IMR-90 (cell line): ENCODE results near the gene SP140L. TPM values are rescaled to one million over a fixed set of nuclear protein-coding genes. Genes with fewer than 3 reads are reported as not detected.

Experiments used
- ATAC-seq: fragments of 200-7000 bp; cut with Tn5 transposase; 2 replicates; pipeline ENCODE4 v1.9.1; 2020; ENCODE audit warnings: low read depth, mild to moderate bottlenecking, moderate library complexity
- BruUV-seq: library from RNA; stranded (reverse); fragments of 400-500 nt; replicated peaks from 2 replicates; lab custom pipeline; 2021; lab: Mats Ljungman, UMichigan
- CTCF ChIA-PET: fragments of 300-600 bp; formaldehyde crosslinking; extraction: SDS; loops from one replicate; lab custom pipeline; 2021; ENCODE audit warnings: antibody characterized with exemption; lab: Yijun Ruan, JAX
- POLR2A ChIA-PET: fragments of 300-600 bp; sonication (Branson Sonifier 250); formaldehyde crosslinking; loops from one replicate; lab custom pipeline; 2022; ENCODE audit warnings: antibody characterized with exemption; ENCODE audit not compliant: unreplicated experiment; lab: Charles Lee
- DNase-seq: peaks from one replicate; pipeline ENCODE4 v3.0.0; 2013
- H2AFZ ChIP-seq: replicated peaks from 2 replicates; pipeline ENCODE3; 2013; ENCODE audit warnings: low read length, mild to moderate bottlenecking; ENCODE audit not compliant: poor library complexity
- H2AK5ac ChIP-seq: 2 replicates; pipeline ENCODE4 v1.6.1; 2013; ENCODE audit warnings: low read depth, low read length, inconsistent platforms
- H2AK9ac ChIP-seq: replicated peaks from 2 replicates; pipeline ENCODE3; 2013; ENCODE audit warnings: mild to moderate bottlenecking, low read depth, low read length, moderate library complexity; ENCODE audit not compliant: poor library complexity
- H2BK120ac ChIP-seq: 2 replicates; pipeline ENCODE4 v1.6.1; 2013; ENCODE audit warnings: low read depth, low read length, inconsistent platforms
- H2BK15ac ChIP-seq: 3 replicates; pipeline ENCODE4 v1.6.1; 2013; ENCODE audit warnings: low read depth, low read length, inconsistent platforms
- H2BK20ac ChIP-seq: 2 replicates; pipeline ENCODE4 v1.6.1; 2013; ENCODE audit warnings: low read depth, mild to moderate bottlenecking, inconsistent platforms, low read length, moderate library complexity
- H2BK5ac ChIP-seq: 2 replicates; pipeline ENCODE4 v1.6.1; 2013; ENCODE audit warnings: mild to moderate bottlenecking, low read depth, low read length, inconsistent platforms; ENCODE audit not compliant: poor library complexity, severe bottlenecking
- H3K14ac ChIP-seq: replicated peaks from 2 replicates; pipeline ENCODE4 v1.6.1; 2013; ENCODE audit warnings: low read depth, low read length, inconsistent platforms
- H3K18ac ChIP-seq: 2 replicates; pipeline ENCODE4 v1.6.1; 2013; ENCODE audit warnings: low read depth, low read length, control low read depth
- H3K23ac ChIP-seq: 2 replicates; pipeline ENCODE4 v1.6.1; 2013; ENCODE audit warnings: low read depth, low read length, inconsistent platforms
- H3K27ac ChIP-seq: 2 replicates; pipeline ENCODE4 v1.5.1; 2013; ENCODE audit warnings: mild to moderate bottlenecking, control low read depth, low read length; ENCODE audit not compliant: insufficient read depth
- H3K27me3 ChIP-seq: 2 replicates; pipeline ENCODE4 v1.6.1; 2013; ENCODE audit warnings: low read length; ENCODE audit not compliant: control insufficient read depth, insufficient read depth
- H3K36me3 ChIP-seq: 2 replicates; pipeline ENCODE4 v1.6.1; 2013; ENCODE audit warnings: low read length, mixed read lengths; ENCODE audit not compliant: control insufficient read depth, insufficient read depth
- H3K4ac ChIP-seq: 2 replicates; pipeline ENCODE4 v1.6.1; 2013; ENCODE audit warnings: low read depth, low read length, inconsistent platforms
- H3K4me1 ChIP-seq: 2 replicates; pipeline ENCODE4 v1.6.1; 2013; ENCODE audit warnings: low read length, mixed read lengths; ENCODE audit not compliant: control insufficient read depth, insufficient read depth
- H3K4me2 ChIP-seq: 2 replicates; pipeline ENCODE4 v1.6.1; 2013; ENCODE audit warnings: low read depth, mild to moderate bottlenecking, control low read depth, low read length, moderate library complexity
- H3K4me3 ChIP-seq: 2 replicates; pipeline ENCODE4 v1.5.1; 2013; ENCODE audit warnings: low read depth, mild to moderate bottlenecking, control low read depth, low read length, moderate library complexity; ENCODE audit not compliant: insufficient read depth
- H3K56ac ChIP-seq: 2 replicates; pipeline ENCODE4 v1.6.1; 2013; ENCODE audit warnings: low read length, inconsistent platforms; ENCODE audit not compliant: insufficient read depth; ENCODE audit errors: extremely low read depth
- H3K79me1 ChIP-seq, 2 experiments: 2 replicates each; pipeline ENCODE4 v1.6.1; 2013; ENCODE audit warnings: low read length in 2 of 2, inconsistent platforms in 1 of 2, low read depth in 1 of 2
- H3K9ac ChIP-seq: 2 replicates; pipeline ENCODE4 v1.6.1; 2013; ENCODE audit warnings: low read depth, low read length, control low read depth
- H3K9me1 ChIP-seq: 2 replicates; pipeline ENCODE4 v1.6.1; 2013; ENCODE audit warnings: low read length, inconsistent platforms; ENCODE audit not compliant: insufficient read depth
- H3K9me3 ChIP-seq: 2 replicates; pipeline ENCODE4 v1.6.1; 2013; ENCODE audit warnings: low read length; ENCODE audit not compliant: control insufficient read depth, insufficient read depth
- H4K20me1 ChIP-seq: 2 replicates; pipeline ENCODE4 v1.6.1; 2013; ENCODE audit warnings: low read length, inconsistent platforms; ENCODE audit not compliant: insufficient read depth
- H4K5ac ChIP-seq: 2 replicates; pipeline ENCODE4 v1.6.1; 2013; ENCODE audit warnings: mild to moderate bottlenecking, low read depth, low read length, control low read depth
- H4K8ac ChIP-seq, 2 experiments: 2 replicates each; pipeline ENCODE4 v1.6.1; 2013; ENCODE audit warnings: low read depth in 2 of 2, low read length in 2 of 2, control low read depth in 1 of 2, inconsistent platforms in 1 of 2
- H4K91ac ChIP-seq: 2 replicates; pipeline ENCODE4 v1.6.1; 2013; ENCODE audit warnings: low read depth, low read length, inconsistent platforms; ENCODE audit not compliant: insufficient read depth
- CEBPB ChIP-seq: IDR thresholded peaks from 2 replicates; pipeline ENCODE4 v1.6.1; 2012; ENCODE audit warnings: low read depth, low read length, improper control_type of control experiment
- RCOR1 ChIP-seq: IDR thresholded peaks from 2 replicates; pipeline ENCODE4 v1.6.1; 2012; ENCODE audit warnings: mild to moderate bottlenecking, low read length, improper control_type of control experiment; ENCODE audit not compliant: insufficient replicate concordance
- SMC3 ChIP-seq: fragments of 150-350 bp; IDR thresholded peaks from 2 replicates; pipeline ENCODE4 v1.6.1; 2016; ENCODE audit warnings: low read depth, mild to moderate bottlenecking, antibody characterized with exemption, low read length, moderate library complexity
- WGBS, 2 experiments: methylation state at CpG; one replicate each; pipeline versions ENCODE4 v1.1.5 to v1.1.7; 2013; ENCODE audit warnings: missing lambda C conversion rate in 2 of 2; ENCODE audit not compliant: insufficient read length in 1 of 2; ENCODE audit errors: extremely low coverage in 2 of 2; 5-methylcytosine and 5-hydroxymethylcytosine counted together
- dilution Hi-C: fragments of 300-500 bp; cut with HindIII; formaldehyde crosslinking; loops from one replicate; pipeline ENCODE4 v1.14.3; 2018; ENCODE audit warnings: low sequenced_read_pairs; ENCODE audit not compliant: unreplicated experiment
- in situ Hi-C: fragments of 300-500 bp; cut with MboI; formaldehyde crosslinking; loops from 3 replicates; pipeline ENCODE4 v1.14.3; 2019; ENCODE audit warnings: low sequenced_read_pairs, inconsistent platforms, mixed read lengths
- intact Hi-C: fragments of 100-400 bp; cut with micrococcal nuclease; formaldehyde crosslinking; loops from 2 replicates; pipeline ENCODE4 v1.10.0; 2022
- polyA plus RNA-seq, 3 experiments: library from polyadenylated mRNA; depleted of rRNA; stranded (reverse); fragments of >200 nt; gene quantifications; 2 replicates each; pipeline ENCODE4 v1.2.3, GENCODE V29; 2012; ENCODE audit warnings: low replicate concordance in 1 of 3
- total RNA-seq: library from RNA; depleted of rRNA; stranded (reverse); fragments of >200 nt; gene quantifications from 2 replicates; pipeline ENCODE4 v1.2.3, GENCODE V29; 2012

SP140L gene
- total and polyA plus RNA-seq, 2 of the 4 experiments (the other 2 are of a cell fraction): 5.4 to 11.2 TPM

GRCh38 chr2:230330725-230331124 lies 3.7 kb downstream of the SP140L start:
- H3K4me2 ChIP-seq: no peak overlapping the region; the same call in 1 of the 2 replicates
- ATAC-seq: no peak
- 100% methylated on average over 1 of the region's 7 CpGs; no CpG with 5 or more reads in 1 of the 2 experiments for WGBS, 2 experiments
- no TSS peak for BruUV-seq
- dilution Hi-C loops (no loop called here), intact Hi-C loops (no loop called here), in situ Hi-C loops (no loop called here)
- H4K8ac ChIP-seq: no peak overlapping the region
- H3K9ac ChIP-seq: no peak overlapping the region
- TF ChIP-seq RCOR1 (no peak), SMC3 (no peak), CEBPB (peak; percentile 19; the same call in 1 of the 2 replicates)
- no peak overlapping the region for H3K23ac ChIP-seq
- H4K91ac ChIP-seq: no peak overlapping the region
- peak overlapping the region; percentile 11; the same call in 1 of the 2 replicates for H2AK5ac ChIP-seq
- no peaks in the 10 kb centered on the region for H3K9me3 ChIP-seq
- no peak overlapping the region for H2AFZ ChIP-seq
- no peak overlapping the region for H3K14ac ChIP-seq
- no peak overlapping the region for H3K18ac ChIP-seq
- no peak overlapping the region for H2AK9ac ChIP-seq
- H2BK120ac ChIP-seq: no peak overlapping the region
- H3K4me3 ChIP-seq: no peak overlapping the region
- POLR2A ChIA-PET: no interaction called here
- H3K56ac ChIP-seq: no peak overlapping the region
- H3K27ac ChIP-seq: no peak overlapping the region
- no peaks in the 10 kb centered on the region for H3K9me1 ChIP-seq
- no peaks in the 10 kb centered on the region for H4K20me1 ChIP-seq
- CTCF ChIA-PET: no interaction called here
- H3K4ac ChIP-seq: no peak overlapping the region
- H2BK15ac ChIP-seq: no peak overlapping the region
- H2BK5ac ChIP-seq: no peak overlapping the region
- peaks cover 2% of the 10 kb centered on the region for H3K36me3 ChIP-seq
- H3K79me1 ChIP-seq: peaks cover 22 to 31% of the 10 kb centered on the region in 2 experiments
- no peak overlapping the region for H2BK20ac ChIP-seq
- DNase-seq: peak; percentile 36
- no peaks in the 10 kb centered on the region for H3K27me3 ChIP-seq
- H4K5ac ChIP-seq: no peak overlapping the region
- peaks cover 6% of the 10 kb centered on the region for H3K4me1 ChIP-seq
